ENCODE results near the gene P3H2.
A peak's percentile ranks its signal among the peaks of the same experiment; 100 is the strongest.

P3H2 gene

DNA sequence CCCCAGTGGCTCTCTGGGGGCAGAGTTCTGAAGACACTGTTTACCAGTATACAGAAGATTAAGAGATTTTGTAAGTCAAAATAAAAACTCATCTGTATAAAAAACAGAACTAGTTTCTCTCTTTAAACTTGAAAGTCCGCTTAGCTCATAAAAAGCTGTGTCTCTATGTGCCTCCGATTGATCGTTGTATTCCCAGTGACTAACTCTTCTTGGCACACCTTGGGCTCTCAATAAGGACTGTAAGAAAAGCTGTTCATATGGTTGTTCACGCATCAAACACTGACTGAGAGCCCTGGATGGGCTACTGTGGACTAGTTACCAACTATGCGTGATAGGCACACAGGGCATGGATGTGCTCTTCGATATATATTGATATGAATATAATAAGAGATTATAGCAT lies 107.9 kb downstream of the P3H2 start:
- DNase-seq, result no peak

DNA sequence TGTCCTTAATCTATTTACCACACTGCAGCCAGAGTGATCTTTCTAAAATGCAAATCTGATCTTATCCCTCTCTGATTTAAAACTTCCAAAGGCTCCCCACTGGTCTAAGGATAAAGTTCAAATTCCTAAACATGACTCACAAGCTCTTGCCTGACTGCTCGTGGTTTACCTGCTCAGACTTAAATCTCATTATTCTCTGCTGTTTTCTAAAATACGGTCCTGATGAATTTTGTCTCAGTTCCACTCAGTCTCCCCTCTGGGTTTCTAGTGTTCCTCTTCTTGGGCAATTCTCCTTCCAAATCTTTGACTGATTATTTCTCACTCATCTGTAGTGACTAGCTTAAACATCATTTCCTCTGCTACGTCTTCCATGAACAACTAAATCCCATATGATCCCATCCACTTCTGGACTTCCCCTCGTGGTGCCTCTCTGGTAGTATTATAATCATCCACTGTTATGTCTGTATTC lies 108.3 kb downstream of the P3H2 start:
- DNase-seq, result no peak

DNA sequence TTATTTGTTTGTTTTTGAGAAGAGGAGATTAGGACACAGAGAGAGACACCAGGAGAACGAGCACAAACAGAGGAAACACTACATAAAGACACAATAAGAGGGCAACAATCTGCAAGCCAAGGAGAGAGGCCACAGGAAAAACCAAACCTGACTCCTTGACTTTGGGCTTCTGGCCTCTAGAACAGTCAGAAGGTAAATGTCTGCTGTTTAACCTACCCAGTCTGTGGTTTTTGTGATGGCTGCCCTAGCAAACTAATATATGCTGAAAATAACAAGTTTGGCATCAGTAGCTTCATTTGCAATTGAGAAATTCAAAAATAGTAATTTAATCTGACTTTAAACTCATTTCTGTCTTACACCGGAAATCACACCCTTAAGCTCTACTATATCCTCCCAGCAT lies 110.2 kb downstream of the P3H2 start:
- no peak for DNase-seq

DNA sequence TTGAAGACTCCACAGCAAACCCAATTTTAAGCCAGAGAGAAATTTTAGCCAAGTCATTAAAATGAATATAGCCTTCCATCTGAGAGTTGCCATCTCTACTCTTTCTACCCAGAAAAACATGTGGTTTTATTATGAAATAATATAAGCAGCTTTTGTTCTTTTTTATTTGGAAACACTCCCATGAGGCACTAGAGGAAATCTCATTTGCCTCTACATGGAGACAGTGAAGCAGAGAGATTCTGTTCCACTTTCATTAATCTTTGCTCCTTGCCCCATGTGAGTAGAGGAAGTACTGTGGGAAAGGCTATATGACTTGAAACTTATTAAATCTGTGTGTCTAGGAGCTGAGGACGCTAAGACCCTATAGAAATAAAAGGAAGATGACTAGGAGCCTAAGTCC lies 111.1 kb downstream of the P3H2 start:
- no peak for DNase-seq

DNA sequence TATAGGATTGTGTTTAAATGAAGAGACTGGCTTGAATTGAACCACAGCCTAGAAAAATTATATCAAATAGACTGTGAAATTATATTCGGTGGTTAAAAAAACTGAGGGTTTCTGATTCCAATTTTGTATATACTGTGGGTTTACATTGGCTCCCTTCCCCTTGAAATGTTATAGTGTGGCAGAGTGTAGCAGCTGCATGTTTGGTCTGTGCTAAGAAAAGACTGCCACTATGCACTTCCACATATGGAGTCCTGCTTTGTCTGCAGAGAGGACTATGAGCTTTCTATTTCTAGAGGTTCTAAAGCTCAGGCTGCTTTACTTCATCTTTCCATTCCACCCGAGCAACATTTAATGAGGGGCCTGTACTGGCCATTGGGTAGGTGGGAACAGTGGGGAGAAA lies 112.3 kb downstream of the P3H2 start:
- no peak for DNase-seq

DNA sequence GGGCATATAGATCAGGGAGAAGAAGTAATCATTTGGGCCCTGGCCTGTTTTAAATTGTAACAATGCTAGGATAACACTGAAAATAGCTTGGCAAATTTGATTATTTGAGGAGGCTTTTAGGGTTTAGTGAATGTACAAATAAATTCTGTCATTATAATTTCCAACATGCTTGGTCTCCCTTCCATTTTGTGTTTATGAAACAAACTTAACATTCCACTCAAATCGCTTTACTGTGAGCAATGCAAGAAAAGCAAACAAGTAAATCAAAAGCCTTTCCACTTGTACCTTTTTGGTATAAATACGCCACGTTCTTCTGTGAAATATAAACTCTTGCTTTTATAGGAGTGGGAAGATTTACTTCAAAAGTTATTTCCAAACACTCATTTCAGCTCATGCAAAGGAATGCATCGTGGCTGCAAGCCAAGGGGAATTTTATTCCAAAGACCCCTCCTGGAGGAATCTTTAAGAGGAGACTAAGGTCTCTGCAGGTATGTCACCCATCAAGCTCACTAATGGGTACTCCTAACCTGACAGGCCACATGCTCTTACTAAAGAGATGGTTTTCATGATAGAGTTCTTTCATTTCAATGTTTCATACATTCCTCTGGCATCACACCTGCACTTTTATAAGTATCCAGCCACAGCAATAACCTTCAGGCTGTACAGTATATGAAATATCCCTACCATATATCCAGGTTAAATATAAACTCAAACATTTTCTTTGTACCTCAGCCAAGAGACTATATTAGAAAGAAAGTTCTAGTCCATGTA lies 115.2 kb downstream of the P3H2 start:
- no peak for DNase-seq

DNA sequence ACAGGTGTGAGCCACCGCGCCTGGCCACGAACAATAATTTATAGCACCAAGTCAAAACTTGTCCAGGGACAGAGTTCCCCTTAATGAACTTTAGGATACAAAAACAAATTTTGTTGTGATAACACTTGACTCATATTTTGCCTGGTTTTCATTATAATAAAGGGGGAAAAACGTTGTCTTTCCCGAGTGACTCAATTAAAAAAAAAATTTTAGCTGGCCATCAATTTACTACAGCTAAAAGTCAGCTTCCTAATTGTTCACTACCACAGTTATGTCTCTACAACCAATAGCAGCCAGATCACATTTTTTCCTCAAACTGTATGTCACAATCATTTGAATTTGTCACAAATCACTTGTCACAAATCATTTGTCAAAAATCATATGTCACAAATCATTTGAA lies 116.0 kb downstream of the P3H2 start:
- no peak for DNase-seq

DNA sequence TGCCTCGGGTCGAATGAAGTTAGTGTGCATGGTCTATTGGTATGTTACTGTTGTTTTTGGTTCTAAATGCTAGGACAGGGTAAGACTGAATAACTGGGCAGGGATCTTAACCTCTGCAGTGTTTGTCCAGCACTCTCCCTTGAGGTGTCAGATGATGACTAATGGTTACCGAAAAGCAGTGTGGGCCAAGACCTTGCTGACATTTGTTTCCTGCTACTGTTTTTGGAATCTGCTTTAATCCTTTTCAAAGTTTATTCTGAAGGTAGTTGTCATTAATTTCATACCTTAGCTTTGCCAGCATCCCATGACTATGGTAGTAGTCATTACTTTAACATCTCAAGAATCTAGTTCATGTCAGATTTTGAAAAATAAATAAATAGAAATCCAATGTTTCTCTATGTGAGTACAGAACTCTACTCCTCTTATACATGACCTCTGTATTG lies 117.0 kb downstream of the P3H2 start:
- DNase-seq, result no peak

DNA sequence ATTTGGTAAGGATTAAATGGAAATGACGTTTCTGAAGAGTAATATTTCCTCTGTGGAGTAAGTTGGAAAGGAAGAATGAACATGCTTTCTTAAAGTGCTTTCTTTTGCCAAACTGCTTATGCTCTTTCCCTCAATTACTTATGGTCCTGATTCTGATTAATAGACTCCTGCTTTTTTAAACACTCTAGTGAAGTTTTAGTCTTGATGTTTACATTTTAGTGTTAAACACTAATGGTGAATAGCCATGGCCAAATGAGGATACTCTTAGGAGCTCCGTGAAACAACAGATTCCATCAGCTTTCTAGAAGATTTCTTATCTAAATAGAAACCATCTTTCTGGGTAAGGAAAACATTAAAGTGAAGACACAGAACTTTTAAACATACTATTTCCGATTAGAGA lies 117.6 kb downstream of the P3H2 start:
- DNase-seq, result no peak

DNA sequence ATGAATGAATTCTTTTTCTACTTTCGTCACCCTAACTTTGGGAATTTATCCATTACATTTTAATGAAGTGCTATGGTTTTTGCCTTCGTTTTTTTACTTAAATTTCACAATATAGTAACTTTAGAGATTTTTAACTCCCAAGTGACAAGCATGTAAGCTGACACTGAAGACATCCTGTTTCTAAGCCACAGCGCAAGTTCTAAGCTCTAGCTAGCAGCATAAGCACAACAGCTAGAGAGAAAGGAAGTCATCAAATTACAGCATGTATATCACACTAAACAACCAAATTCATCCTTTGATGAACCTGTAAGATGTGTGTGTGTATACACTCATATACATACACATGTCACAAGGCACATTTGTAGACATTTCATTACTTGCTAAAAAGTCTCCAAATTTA lies 119.3 kb downstream of the P3H2 start:
- DNase-seq, result peak; percentile 26

DNA sequence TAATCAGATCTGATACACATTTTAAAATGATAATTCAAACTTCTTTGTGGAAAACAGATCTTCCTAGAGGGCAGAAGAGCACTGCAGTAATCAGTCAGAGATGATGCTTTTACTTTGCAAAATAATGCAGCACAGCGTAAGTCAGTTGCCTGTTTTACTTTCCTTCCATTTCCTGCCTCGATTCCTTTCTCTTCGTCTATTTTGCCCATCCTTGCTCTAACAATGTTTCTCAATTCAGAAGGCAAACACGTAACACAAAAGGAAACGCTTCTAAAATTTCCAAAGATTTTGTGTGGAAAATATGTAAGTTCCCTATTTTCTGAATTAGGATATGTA lies 119.9 kb downstream of the P3H2 start:
- no peak for DNase-seq

DNA sequence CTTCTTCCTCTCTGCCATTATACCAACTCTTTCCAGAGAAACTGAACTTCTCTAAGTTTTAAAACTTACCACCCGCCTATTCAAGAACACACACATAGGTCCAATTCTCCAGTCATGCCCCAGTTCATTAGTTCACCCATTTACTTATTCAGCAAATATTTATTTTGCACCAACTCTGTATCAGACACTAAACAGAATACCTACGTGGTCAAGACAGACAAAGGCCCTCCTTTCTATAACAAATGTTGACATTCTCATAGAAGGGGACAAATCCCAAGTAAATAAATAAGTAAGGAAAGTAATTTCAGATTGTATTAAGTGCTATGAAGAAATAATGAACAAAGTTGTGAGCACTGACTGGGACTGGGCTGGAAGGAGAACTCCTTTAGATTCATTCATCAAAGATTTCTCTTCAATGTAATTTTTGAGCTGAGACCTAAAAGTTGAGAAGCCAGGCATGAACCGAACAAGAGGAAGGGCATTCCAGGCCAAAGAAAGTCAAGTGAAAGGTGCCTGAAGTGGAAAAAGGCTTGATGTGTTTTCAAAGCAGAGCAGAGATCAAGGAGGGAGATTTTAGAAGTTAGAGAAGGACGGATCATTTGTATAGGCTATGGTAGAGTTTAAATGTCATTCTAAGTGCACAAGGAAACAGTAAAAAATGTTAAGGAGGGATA lies 120.4 kb downstream of the P3H2 start:
- DNase-seq, result no peak

DNA sequence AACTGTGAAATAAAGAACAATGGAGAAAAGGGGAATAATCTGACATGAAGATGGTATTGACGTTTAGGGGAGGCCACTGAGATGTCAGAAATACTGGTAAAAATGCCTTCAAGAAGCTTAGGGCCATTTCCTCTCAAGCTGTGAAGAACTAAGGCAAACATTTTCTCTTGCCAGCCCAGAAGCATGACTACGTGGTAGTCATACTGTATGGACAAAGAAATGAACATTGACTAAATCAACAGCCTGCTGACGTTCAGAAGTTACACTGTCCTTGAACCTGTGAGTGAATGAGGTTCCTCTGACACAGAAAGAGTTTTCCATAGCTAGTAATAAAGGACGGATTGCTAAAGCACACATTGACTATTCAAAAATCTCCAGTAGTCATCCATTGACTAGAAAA lies 121.0 kb downstream of the P3H2 start:
- DNase-seq, result no peak

DNA sequence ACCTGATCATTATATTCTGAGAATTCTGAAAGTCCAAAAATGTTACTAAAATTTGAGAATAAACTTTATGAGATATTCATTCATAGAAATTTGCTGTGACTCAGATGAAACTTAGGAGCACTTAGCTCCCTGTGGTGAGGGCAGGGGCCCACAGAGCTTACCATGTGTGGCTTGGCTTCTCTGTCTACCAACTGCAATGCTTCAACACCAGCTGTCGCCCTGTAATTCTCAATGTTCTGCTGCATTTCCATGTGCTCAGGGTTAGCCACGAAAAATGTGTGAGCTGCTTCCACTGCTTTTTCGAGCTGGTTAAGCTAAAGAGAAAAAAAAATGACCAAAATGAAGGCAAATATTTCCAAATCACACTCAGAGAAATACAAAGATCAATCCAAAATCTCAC lies 125.6 kb downstream of the P3H2 start:
- DNase-seq, result no peak

DNA sequence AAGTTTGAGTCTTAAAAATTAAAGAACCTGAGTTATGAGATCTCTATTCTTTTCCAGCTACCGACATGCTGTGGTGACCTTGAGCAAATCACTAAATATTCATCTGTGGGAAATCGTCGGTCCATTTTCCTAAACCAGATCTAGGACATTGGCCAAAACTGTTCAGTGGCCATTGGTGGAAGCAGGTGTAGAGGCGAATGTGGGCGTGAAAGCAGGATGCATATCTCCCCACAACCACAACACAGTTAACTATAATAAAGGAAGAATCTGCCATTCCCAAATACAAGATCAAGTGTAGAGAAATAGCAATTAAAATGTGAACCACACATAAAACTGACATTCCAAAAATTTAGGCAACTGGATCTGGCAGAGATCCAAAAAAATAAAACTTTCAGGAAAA lies 129.9 kb downstream of the P3H2 start:
- DNase-seq, result no peak

DNA sequence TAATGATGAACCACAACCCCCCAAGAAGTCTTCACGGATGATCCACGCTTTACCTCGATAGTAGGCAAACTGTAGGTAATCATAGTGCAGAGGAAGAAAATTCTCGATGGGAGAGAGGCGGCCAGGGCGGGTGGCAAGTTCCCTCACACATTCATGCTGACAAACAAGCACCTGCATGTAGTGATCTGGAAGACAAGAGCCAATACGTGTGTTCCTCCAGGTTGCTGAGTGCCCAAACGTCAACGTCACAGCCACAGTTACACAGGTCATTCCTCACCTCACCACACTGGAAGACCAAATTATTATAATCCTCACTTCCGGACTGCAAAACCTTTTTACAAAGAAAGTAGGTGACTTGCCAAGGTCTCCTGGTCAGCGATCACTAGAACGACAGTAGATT lies 131.8 kb downstream of the P3H2 start:
- no peak for DNase-seq

DNA sequence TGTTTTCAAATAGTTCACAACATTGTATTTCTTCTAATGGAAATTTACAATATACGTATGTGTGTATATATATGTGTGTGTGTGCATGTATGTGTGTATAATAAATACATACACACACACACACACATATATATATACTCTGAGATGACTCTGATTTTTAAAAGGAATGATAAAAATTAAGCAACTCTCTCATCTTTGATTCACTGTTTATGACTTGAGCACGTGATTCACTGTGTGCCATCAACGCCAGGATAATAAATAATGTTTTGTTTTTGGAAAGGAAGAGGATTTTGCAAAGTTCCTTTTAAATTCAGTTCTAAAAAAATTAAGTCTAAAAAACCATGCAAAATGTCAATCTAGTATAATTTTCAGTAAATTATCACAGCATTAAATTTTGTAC lies 132.4 kb downstream of the P3H2 start:
- no peak for DNase-seq

DNA sequence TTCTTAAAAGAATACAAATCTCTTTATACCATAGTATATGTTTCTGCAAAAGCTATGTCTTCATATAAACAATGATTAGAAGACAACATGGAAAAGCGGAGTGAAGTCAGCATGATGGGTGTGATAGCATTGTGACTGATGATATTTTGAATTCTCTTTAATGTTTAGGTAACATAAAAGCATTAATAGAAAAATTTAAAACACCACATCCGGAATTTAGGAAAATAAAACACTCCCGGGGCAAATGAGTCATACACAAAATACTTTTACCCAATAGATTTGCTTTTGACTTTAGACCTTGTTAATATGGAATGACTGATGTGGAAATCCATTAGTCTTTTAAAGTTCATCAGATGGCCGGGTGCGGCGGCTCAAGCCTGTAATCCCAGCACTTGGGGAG lies 134.7 kb downstream of the P3H2 start:
- no peak for DNase-seq

DNA sequence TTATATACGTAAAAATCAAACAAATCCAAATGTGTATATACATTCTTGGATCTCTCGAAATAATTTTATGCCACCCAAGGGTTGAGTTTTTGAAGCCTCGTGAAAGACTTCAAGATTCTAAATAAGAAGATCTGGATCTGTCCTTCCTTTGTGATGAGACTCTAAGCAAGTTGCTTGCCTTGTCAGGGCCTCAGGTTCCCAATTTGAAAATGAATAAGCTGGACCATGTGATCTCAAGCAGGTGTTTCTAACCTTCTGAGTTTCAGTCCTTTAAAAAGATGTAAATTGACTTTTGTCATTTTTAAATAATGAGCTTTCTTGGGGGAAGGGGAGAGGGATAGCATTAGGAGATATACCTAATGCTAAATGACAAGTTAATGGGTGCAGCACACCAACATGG lies 137.1 kb downstream of the P3H2 start:
- DNase-seq, result no peak

DNA sequence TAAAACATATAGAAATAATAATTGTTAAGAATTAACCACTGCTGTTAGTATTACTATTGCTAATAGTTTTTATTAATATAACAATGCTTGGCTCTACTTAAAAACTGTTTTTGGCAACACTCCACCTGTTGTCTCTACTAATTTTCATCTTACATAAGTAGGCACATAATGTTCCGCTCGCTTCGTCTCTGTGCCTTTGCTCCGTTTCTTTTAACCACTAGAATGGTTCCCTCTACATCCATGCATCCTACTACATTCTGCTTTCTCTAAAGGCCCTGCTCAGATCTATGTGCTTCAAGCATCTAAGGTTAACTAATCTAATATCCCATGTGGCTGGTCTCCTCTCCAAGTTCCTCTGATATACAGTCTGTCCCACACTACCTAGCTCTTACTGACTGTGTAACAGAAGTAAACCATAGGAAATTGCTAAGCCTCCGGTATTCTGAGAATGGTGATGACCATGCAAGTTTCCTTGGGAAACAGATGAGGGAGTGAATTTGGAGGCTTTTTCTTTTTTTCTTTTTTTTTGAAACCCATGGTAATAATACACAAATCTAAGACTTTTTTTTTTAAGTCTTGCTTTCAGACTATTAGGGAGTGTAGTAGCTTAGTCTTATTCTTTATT lies 138.3 kb downstream of the P3H2 start:
- no peak for DNase-seq

DNA sequence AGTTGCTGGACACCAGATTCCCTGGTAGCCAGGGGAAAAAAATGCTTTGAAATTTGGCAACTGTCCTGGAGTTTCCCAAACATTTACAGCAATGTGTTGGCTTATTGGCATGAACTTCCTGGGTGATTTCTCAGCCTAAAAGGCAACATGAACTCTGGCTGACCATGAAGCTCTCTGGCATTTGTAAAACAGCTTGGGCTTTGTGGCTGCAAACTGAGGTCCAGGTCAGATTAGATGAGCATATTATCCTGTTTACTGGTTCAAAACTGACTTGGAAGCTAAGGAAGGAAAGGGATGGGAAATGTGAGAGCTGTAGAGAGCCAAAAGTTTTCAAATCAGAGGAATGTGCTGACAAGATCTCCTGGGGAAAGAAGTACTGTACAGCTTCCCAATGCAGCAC lies 139.0 kb downstream of the P3H2 start:
- DNase-seq, result no peak

DNA sequence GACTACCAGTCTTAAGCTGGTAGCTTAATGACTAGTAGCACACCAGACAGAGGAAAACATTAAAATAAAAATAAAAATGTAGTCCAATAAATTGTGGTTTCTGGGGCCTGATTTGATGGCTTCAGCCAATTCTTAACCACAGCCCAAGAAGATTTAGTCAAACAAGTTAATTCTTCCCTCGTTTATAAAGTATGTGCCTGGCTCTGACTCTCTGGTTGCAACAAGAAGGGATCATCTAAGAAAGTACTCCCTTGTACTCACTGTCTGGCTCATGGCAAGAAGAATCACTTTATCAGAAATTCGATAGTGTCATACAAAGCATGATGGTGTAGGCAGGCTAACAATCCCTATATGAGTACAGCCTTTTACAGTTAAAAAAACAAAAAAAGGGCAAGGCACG lies 141.9 kb downstream of the P3H2 start:
- DNase-seq, result no peak

DNA sequence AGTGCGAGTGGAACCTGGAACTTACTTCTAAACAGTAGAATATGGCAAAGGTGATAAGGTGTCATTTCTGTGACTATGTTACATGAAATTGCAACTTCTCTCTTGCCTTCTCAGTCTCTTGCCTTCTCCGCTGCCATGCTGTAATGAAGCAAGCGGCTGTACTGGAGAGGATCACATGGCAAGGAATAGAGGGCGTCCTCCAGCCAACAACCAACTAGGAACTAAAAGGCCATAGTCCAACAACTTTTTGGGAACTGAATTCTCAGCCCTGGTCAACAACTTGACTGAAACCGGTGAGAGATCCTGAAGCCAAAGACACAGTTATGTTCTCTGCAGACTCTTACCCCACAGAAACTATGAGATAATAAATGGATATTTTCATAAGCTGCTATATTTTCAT lies 143.5 kb downstream of the P3H2 start:
- DNase-seq, result no peak

DNA sequence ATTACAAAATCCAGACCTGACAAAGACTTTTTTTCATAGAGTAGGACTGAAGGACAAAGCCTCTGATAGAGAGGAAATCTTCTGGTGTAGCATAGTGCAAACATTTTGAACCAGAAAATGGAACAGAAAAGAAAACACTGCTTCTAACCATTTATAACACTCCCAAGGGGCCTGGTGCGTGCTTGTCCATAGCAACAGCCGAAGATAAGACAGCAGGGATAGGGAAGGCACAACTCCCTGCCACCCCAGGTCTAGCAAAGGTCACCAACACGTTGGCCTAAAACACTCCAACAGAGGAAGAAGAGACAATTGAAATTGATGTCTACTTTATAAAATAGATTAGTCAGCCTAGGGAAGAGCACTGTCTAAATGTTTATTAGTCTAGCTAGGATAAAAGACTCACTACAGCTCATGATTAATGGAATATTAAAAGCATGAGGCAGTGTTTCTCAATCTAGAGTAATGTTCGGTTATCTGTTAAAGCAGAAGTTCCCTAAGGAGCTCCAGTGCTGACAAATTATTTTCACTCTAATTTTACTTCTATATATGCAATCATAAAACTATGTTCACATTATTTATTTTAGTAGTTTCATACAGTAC lies 145.2 kb downstream of the P3H2 start:
- DNase-seq, result no peak
